Naive thymus-derived CD4-positive, alpha-beta T cell (primary cell): ENCODE data around the gene POM121C. TPM values are rescaled to one million over a fixed set of nuclear protein-coding genes. Genes with fewer than 3 reads are reported as not detected.
A peak's percentile ranks its signal among the peaks of the same experiment; 100 is the strongest.
"Not testable (repeated sequence)": the region's sequence is repeated elsewhere in the genome, so short reads cannot be mapped to it uniquely, and the experiment has no call there.

Source experiments
- ATAC-seq: fragments of 150-1000 bp; cut with Tn5 transposase; 2 replicates; pipeline ENCODE4 v1.10.0; 2021; ENCODE audit warnings: mild to moderate bottlenecking, moderate library complexity
- CTCF ChIA-PET: fragments of 350-600 bp; sonication (Branson Sonifier 250); formaldehyde crosslinking; loops from one replicate; lab custom pipeline; 2021; ENCODE audit warnings: antibody characterized with exemption; lab: Charles Lee
- POLR2A ChIA-PET: fragments of 350-600 bp; sonication (Branson Sonifier 250); formaldehyde crosslinking; loops from one replicate; lab custom pipeline; 2021; ENCODE audit warnings: antibody characterized with exemption, inconsistent platforms; lab: Charles Lee
- DNase-seq, 9 donors: peaks; one replicate each; pipeline versions ENCODE4 v3.0.0 to v3.0.0-alpha.2; 2020 to 2022; ENCODE audit warnings: mixed read lengths in 1 of 9
- H3K27ac ChIP-seq: one replicate; pipeline ENCODE4 v1.7.0; 2013; ENCODE audit warnings: mild to moderate bottlenecking, low read depth, low read length, moderate library complexity
- H3K27me3 ChIP-seq, 2 donors: one replicate each; pipeline ENCODE4 v1.7.0; 2013; ENCODE audit warnings: low read length in 2 of 2, mild to moderate bottlenecking in 2 of 2, moderate library complexity in 2 of 2; ENCODE audit not compliant: control insufficient read depth in 2 of 2, insufficient read depth in 2 of 2
- H3K36me3 ChIP-seq, 3 experiments: 1 replicate in 2 of 3; 2 replicates in 1 of 3; pipeline ENCODE4 v1.7.0; 2013; ENCODE audit warnings: low read length in 3 of 3, mild to moderate bottlenecking in 3 of 3, moderate library complexity in 1 of 3; ENCODE audit not compliant: insufficient read depth in 3 of 3, control insufficient read depth in 2 of 3
- H3K4me1 ChIP-seq, 2 donors: one replicate each; pipeline ENCODE4 v1.7.0; 2013; ENCODE audit warnings: low read length in 2 of 2, mild to moderate bottlenecking in 2 of 2, moderate library complexity in 1 of 2; ENCODE audit not compliant: control insufficient read depth in 2 of 2, insufficient read depth in 2 of 2
- H3K4me3 ChIP-seq: 2 replicates; pipeline ENCODE4 v1.7.0; 2013; ENCODE audit warnings: mild to moderate bottlenecking, low read length
- H3K9me3 ChIP-seq, 3 experiments: 1 replicate in 2 of 3; 2 replicates in 1 of 3; pipeline ENCODE4 v1.7.0; 2013; ENCODE audit warnings: low read length in 3 of 3; ENCODE audit not compliant: control insufficient read depth in 2 of 3
- H3K27ac Mint-ChIP-seq, 9 donors: one replicate each; pipeline ENCODE4 v1.8.0; 2020 to 2022; ENCODE audit warnings: mixed read lengths in 9 of 9, mild to moderate bottlenecking in 8 of 9, moderate library complexity in 5 of 9, inconsistent platforms in 2 of 9
- H3K27me3 Mint-ChIP-seq, 5 donors: one replicate each; pipeline ENCODE4 v1.8.0; 2021 to 2022; ENCODE audit warnings: mixed read lengths in 5 of 5, mild to moderate bottlenecking in 1 of 5
- H3K36me3 Mint-ChIP-seq, 5 donors: one replicate each; pipeline ENCODE4 v1.8.0; 2020 to 2022; ENCODE audit warnings: mixed read lengths in 5 of 5, mild to moderate bottlenecking in 3 of 5, inconsistent platforms in 1 of 5
- H3K4me1 Mint-ChIP-seq, 7 donors: one replicate each; pipeline ENCODE4 v1.8.0; 2020 to 2022; ENCODE audit warnings: mixed read lengths in 7 of 7, mild to moderate bottlenecking in 3 of 7, inconsistent platforms in 1 of 7
- H3K4me3 Mint-ChIP-seq, 10 donors: one replicate each; pipeline ENCODE4 v1.8.0; 2020 to 2022; ENCODE audit warnings: mild to moderate bottlenecking in 10 of 10, mixed read lengths in 10 of 10, moderate library complexity in 6 of 10, inconsistent platforms in 2 of 10
- H3K9me3 Mint-ChIP-seq, 11 donors: one replicate each; pipeline ENCODE4 v1.8.0; 2020 to 2022; ENCODE audit warnings: mixed read lengths in 11 of 11, mild to moderate bottlenecking in 4 of 11, inconsistent platforms in 1 of 11, moderate library complexity in 1 of 11
- intact Hi-C, 2 donors: fragments of 100-400 bp; cut with micrococcal nuclease; formaldehyde crosslinking; loops; one replicate each; pipeline ENCODE4 v1.15.1; 2023
- polyA plus RNA-seq, 2 donors: library from polyadenylated mRNA; unstranded; fragments of 300-500 nt; fragmentation: Illumina TruSeq; gene quantifications; one replicate each; pipeline ENCODE4 v1.2.3, GENCODE V29; 2021
- total RNA-seq, 6 experiments: library from RNA in 5 of 6; stranded (reverse) in 5 of 6; gene quantifications; 1 replicate in 5 of 6; 2 replicates in 1 of 6; pipeline ENCODE4 v1.2.3 and lab custom pipeline; 2021 to 2026

POM121C gene
- total and polyA plus RNA-seq, 7 experiments from 2014 or later, result 15.6 to 106 (median 93.8) TPM

DNA sequence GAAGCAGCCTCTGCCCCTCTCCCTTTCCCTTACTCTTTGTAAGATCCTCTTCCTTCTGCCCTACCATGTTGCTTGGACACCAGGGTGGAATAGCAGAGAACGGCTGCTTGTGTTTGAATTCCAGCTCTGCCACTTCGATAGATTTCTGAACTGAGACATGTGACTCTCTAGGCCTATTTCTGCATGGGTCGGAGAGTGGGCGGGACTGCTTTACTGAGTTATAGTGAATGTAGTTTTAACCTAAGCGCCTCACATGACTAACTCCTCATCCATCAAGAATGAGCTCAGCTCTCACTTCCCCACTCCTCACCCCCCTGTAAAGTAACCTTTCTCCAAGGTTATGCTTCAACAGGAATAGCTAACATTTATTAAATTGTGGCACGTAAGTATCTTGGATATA lies 71.9 kb downstream of the POM121C start:
- H3K27me3 ChIP-seq, H3K9me3 Mint-ChIP-seq, H3K4me1 ChIP-seq, H3K4me3 Mint-ChIP-seq, H3K36me3 Mint-ChIP-seq, H3K4me1 Mint-ChIP-seq, POLR2A ChIA-PET, H3K4me3 ChIP-seq, H3K27ac ChIP-seq, intact Hi-C loops, ATAC-seq, CTCF ChIA-PET, H3K27me3 Mint-ChIP-seq, H3K9me3 ChIP-seq, H3K27ac Mint-ChIP-seq: not testable (repeated sequence)
- DNase-seq, result peak in 1 of 9 donors; percentile 18
- H3K36me3 ChIP-seq, result peaks cover 0 to 10% (median 0%) of the 10 kb centered on the region in 3 experiments

DNA sequence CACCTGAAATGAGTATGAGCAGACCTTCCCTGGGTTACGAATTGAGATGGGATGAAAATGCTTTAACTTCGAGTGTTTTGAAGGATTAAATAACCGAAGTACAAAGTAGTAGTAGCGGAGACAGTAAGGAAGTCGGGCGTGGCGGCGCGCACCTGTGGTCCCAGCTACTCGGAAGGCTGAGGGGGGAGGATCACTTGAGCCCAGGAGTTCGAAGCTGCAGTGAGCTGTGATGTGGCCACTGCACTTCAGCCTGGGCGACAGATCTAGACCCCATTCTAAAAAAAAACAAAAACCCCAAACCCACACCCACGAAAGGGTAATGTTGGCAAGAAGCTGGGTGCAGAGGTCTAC lies 75.3 kb downstream of the POM121C start:
- H3K36me3 Mint-ChIP-seq, H3K9me3 ChIP-seq, H3K27ac Mint-ChIP-seq, H3K27me3 Mint-ChIP-seq, H3K9me3 Mint-ChIP-seq, DNase-seq, intact Hi-C loops, H3K4me1 ChIP-seq, H3K36me3 ChIP-seq, H3K4me1 Mint-ChIP-seq, POLR2A ChIA-PET, H3K4me3 Mint-ChIP-seq, H3K4me3 ChIP-seq, H3K27me3 ChIP-seq, H3K27ac ChIP-seq, CTCF ChIA-PET: not testable (repeated sequence)
- peak; percentile 1 for ATAC-seq

DNA sequence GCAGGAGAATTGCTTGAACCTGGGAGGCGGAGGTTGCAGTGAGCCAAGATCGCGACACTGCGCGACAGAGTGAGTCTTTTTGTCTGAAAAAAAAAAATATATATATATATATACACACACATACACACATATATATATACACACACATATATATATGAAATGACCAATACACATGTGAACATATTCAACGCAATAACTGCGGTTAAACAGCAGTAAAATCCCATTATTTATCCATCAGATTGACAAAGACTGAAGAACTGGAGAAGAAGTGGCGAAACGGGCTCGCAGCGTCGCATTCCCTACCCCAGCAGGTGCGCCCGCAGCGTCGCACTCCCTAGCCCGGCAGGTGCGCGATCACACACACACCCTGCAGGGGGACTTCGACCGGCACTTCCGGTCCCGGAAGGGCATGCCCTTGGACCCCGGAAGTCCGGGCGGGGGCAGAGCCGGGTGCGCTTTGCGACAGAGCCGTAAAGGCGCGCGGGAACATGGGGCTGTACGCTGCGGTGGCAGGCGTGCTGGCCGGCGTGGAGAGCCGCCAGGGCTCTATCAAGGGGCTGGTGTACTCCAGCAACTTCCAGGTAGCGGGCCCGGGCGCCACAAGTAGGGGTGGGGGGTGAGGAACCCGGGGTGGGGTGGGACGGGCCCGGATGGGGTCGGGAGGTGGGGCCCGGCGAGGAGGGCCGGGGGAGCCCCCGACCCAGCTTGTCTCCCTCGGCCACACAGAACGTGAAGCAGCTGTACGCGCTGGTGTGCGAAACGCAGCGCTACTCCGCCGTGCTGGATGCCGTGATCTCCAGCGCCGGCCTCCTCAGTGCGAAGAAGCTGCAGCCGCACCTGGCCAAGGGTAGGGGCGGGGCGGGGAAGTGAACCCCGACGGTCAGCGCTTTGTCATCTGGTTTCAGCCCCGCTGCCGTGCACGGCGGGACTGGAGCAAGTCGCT lies 75.9 kb downstream of the POM121C start:
- H3K36me3 ChIP-seq, CTCF ChIA-PET, H3K27ac ChIP-seq, H3K9me3 Mint-ChIP-seq, POLR2A ChIA-PET, H3K4me3 ChIP-seq, H3K4me1 ChIP-seq, H3K36me3 Mint-ChIP-seq, H3K27me3 ChIP-seq, H3K4me1 Mint-ChIP-seq, H3K9me3 ChIP-seq, H3K27me3 Mint-ChIP-seq, intact Hi-C loops: not testable (repeated sequence)
- peak overlapping the region in 5 of 9 donors; percentile 56 to 88 (median 71) for H3K27ac Mint-ChIP-seq
- H3K4me3 Mint-ChIP-seq, result peak overlapping the region in 9 of 10 donors; percentile 46 to 86 (median 73)
- DNase-seq (peak in 6 of 9 donors; percentile 16 to 31 (median 23)), ATAC-seq (peak; percentile 98)

DNA sequence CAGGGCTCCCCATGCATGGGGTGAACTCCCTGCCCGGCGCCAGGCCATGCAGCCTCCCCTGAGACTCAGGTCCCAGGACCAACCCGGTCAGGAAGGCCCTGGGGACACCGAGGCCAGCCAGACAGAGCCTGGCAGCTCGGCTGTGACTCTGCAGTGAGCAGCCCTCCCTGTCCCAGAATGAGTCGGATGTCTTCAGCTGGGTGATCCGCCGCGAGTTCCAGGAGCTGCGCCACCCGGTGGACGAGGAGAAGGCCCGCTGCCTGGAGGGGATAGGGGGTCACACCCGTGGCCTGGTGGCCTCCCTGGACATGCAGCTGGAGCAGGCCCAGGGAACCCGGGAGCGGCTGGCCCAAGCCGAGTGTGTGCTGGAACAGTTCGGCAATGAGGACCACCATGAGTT lies 81.4 kb downstream of the POM121C start:
- H3K4me1 ChIP-seq, H3K4me3 ChIP-seq, DNase-seq, H3K27me3 ChIP-seq, H3K27me3 Mint-ChIP-seq, H3K36me3 ChIP-seq, H3K9me3 Mint-ChIP-seq, H3K27ac ChIP-seq, H3K4me1 Mint-ChIP-seq, intact Hi-C loops, CTCF ChIA-PET, H3K4me3 Mint-ChIP-seq, POLR2A ChIA-PET, H3K9me3 ChIP-seq, H3K27ac Mint-ChIP-seq, H3K36me3 Mint-ChIP-seq, ATAC-seq: not testable (repeated sequence)

DNA sequence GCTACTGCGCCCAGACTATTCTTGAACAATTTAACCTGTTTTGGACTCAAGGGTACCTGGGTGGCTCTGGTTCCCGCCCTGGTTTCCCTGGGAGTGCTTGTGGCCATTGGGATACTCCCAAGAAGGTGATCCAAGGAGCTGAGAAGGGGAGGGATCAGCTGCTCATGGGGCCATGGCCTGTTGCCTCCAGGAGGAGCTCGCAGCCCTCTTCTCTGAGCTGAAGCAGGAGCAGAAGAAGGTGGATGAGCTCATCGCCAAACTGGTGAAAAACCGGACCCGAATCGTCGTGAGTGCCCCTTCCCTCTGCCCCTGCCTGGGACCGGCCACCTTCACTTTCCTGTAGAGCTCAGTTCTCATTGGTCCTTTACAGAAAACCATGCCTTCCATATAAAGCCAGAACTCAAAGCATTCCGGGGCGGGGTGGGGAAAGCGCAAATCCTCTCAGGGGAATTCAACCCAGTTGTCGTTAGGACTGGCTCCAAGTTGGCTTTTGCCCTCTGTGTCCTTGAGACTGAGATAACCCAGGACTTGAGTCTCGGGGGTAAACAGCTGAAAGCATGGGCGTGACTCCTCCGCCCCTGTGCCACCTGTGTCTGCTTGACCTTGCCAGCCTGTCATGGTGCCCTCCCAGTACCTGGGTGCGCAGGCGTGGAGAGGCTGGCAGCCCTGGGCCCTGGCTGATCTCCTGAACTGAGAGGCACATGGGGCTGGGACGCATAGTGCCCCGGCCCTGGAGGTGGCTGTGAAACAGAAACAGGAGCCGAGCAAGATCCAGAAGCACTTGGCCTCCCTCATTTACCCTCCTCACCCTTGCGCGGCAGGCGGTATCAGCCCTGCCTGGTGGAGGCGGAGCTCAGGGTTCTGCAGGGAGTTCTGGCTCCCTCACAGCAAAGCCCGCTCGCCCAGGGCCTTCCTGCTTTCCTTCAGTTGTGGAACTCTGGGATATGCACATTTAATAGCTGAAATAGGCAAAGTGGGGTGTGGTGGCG lies 82.3 kb downstream of the POM121C start:
- H3K36me3 ChIP-seq, H3K4me3 ChIP-seq, H3K4me3 Mint-ChIP-seq, H3K27ac ChIP-seq, CTCF ChIA-PET, H3K4me1 ChIP-seq, H3K36me3 Mint-ChIP-seq, POLR2A ChIA-PET, H3K4me1 Mint-ChIP-seq, H3K27me3 Mint-ChIP-seq, ATAC-seq, H3K9me3 Mint-ChIP-seq, DNase-seq, intact Hi-C loops, H3K27me3 ChIP-seq, H3K27ac Mint-ChIP-seq, H3K9me3 ChIP-seq: not testable (repeated sequence)

DNA sequence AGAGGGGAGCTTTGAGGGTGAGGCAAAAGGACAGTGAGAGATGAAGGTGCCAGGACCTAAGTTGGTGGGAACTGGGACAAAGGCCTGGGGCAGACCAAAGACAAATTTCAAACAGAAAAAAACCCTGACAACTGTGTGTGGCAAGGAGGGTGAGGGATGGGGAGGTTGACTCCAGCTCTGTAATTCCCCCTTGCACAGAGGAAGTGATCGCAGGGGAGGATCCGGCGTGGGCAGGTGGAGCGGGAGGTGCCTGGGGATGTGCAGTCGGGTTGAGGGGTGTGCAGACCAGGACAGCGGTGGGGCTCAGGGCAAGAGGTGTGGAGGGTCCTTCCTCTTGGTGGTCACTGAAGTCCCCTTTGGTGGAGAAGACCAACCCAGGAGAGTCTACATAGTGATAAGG lies 85.5 kb downstream of the POM121C start:
- H3K27me3 ChIP-seq, H3K4me3 Mint-ChIP-seq, H3K4me1 Mint-ChIP-seq, H3K27ac ChIP-seq, H3K36me3 Mint-ChIP-seq, H3K4me3 ChIP-seq, H3K27me3 Mint-ChIP-seq, intact Hi-C loops, POLR2A ChIA-PET, H3K27ac Mint-ChIP-seq, ATAC-seq, DNase-seq, H3K9me3 ChIP-seq, H3K9me3 Mint-ChIP-seq, CTCF ChIA-PET, H3K36me3 ChIP-seq, H3K4me1 ChIP-seq: not testable (repeated sequence)
